Activated B cell treated with CpG ODN at 0.5 μM for 24 hours (primary cell): ENCODE results near the gene CHRM2. TPM values are rescaled to one million over a fixed set of nuclear protein-coding genes. Genes with fewer than 3 reads are reported as not detected.

ENCODE experiments used
- ATAC-seq: fragments of 200-7000 bp; cut with Tn5 transposase; one replicate; pipeline ENCODE4 v1.10.0; 2021; ENCODE audit warnings: low read depth, mild to moderate bottlenecking, moderate library complexity
- CTCF ChIA-PET: fragments of 350-600 bp; sonication (Branson Sonifier 250); formaldehyde crosslinking; loops from one replicate; lab custom pipeline; 2021; ENCODE audit warnings: antibody characterized with exemption; lab: Charles Lee
- POLR2A ChIA-PET: fragments of 350-600 bp; sonication (Branson Sonifier 250); formaldehyde crosslinking; loops from one replicate; lab custom pipeline; 2021; ENCODE audit warnings: antibody characterized with exemption; lab: Charles Lee
- DNase-seq: peaks from one replicate; pipeline ENCODE4 v3.0.0; 2022
- H3K27ac Mint-ChIP-seq: one replicate; pipeline ENCODE4 v1.8.0; 2020; ENCODE audit warnings: mixed read lengths
- H3K27me3 Mint-ChIP-seq: one replicate; pipeline ENCODE4 v1.8.0; 2021; ENCODE audit warnings: mixed read lengths
- H3K36me3 Mint-ChIP-seq: one replicate; pipeline ENCODE4 v1.8.0; 2021; ENCODE audit warnings: low read depth, mixed read lengths
- H3K4me1 Mint-ChIP-seq: one replicate; pipeline ENCODE4 v1.8.0; 2021; ENCODE audit warnings: mixed read lengths
- H3K4me3 Mint-ChIP-seq: one replicate; pipeline ENCODE4 v1.8.0; 2020; ENCODE audit warnings: mild to moderate bottlenecking, mixed read lengths
- H3K9me3 Mint-ChIP-seq: one replicate; pipeline ENCODE4 v1.8.0; 2020; ENCODE audit warnings: mixed read lengths
- intact Hi-C: fragments of 100-400 bp; cut with micrococcal nuclease; formaldehyde crosslinking; loops from one replicate; pipeline ENCODE4 v1.15.1; 2024
- total RNA-seq: library from RNA; stranded (reverse); gene quantifications from 2 replicates; pipeline ENCODE4 v1.2.3, GENCODE V29; 2022
- TF ChIP-seq, protein P1 (sequence below): fragments of 200-600 bp; IDR thresholded peaks from one replicate; pipeline ENCODE4 v1.8.0; 2022; ENCODE audit warnings: antibody characterized with exemption, mild to moderate bottlenecking

CHRM2 gene
- total RNA-seq, 1 donor from 2014 or later = not detected

DNA sequence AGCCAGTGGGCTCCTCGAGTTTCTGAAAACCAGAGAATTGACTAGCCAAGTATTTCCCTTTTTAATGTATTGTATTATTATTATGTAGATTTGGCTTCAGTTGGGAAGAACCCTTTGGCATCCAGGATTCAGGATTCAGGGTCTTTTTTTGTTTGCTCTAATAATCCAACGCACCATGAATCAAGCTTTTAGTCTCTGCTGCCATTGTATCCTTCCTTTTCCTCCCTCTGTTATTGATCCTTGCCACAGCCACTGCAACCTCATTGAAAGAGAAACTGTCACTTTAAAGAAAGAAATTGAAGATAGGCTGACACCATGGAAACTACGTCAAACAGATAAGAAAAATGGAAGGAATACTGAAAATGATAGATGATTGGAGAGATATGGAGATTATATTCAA lies 150.0 kb downstream of the CHRM2 start:
- H3K4me1 Mint-ChIP-seq = no peaks in the 10 kb centered on the region
- intact Hi-C loops = no loop called here
- H3K36me3 Mint-ChIP-seq = no peaks in the 10 kb centered on the region
- no peak for DNase-seq
- ATAC-seq = no peak
- POLR2A ChIA-PET = no interaction called here
- H3K27me3 Mint-ChIP-seq = no peaks in the 10 kb centered on the region
- no peak overlapping the region for H3K4me3 Mint-ChIP-seq
- CTCF ChIA-PET = no interaction called here
- peaks cover 3% of the 10 kb centered on the region for H3K9me3 Mint-ChIP-seq
- no peak overlapping the region for H3K27ac Mint-ChIP-seq
- TF ChIP-seq, protein P1, sequence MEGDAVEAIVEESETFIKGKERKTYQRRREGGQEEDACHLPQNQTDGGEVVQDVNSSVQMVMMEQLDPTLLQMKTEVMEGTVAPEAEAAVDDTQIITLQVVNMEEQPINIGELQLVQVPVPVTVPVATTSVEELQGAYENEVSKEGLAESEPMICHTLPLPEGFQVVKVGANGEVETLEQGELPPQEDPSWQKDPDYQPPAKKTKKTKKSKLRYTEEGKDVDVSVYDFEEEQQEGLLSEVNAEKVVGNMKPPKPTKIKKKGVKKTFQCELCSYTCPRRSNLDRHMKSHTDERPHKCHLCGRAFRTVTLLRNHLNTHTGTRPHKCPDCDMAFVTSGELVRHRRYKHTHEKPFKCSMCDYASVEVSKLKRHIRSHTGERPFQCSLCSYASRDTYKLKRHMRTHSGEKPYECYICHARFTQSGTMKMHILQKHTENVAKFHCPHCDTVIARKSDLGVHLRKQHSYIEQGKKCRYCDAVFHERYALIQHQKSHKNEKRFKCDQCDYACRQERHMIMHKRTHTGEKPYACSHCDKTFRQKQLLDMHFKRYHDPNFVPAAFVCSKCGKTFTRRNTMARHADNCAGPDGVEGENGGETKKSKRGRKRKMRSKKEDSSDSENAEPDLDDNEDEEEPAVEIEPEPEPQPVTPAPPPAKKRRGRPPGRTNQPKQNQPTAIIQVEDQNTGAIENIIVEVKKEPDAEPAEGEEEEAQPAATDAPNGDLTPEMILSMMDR = no peak

DNA sequence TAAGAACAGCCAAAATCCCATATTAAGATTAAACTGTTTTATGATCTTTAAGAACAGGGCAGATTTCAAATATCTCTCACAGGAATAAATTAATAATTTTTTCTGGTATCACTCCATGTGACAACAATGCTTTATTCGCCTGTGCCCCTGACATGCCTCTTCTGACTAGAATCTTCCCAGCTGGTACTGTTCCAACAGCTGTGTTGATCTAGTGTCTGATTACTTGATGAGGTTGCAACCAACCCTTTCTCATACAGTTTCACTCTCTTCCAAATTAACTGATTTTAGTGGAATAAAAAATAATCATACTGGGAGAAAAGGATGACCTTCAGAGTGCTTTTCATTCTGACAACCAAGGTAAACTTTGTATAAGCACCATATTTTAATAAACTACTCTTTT lies 151.9 kb downstream of the CHRM2 start:
- no peaks in the 10 kb centered on the region for H3K4me1 Mint-ChIP-seq
- H3K36me3 Mint-ChIP-seq = no peaks in the 10 kb centered on the region
- intact Hi-C loops = no loop called here
- DNase-seq = no peak
- no peak for ATAC-seq
- H3K9me3 Mint-ChIP-seq = peaks cover 3% of the 10 kb centered on the region
- TF ChIP-seq, protein P1 = no peak
- POLR2A ChIA-PET = no interaction called here
- H3K27ac Mint-ChIP-seq = no peak overlapping the region
- H3K4me3 Mint-ChIP-seq = no peak overlapping the region
- H3K27me3 Mint-ChIP-seq = no peaks in the 10 kb centered on the region
- CTCF ChIA-PET = no interaction called here

DNA sequence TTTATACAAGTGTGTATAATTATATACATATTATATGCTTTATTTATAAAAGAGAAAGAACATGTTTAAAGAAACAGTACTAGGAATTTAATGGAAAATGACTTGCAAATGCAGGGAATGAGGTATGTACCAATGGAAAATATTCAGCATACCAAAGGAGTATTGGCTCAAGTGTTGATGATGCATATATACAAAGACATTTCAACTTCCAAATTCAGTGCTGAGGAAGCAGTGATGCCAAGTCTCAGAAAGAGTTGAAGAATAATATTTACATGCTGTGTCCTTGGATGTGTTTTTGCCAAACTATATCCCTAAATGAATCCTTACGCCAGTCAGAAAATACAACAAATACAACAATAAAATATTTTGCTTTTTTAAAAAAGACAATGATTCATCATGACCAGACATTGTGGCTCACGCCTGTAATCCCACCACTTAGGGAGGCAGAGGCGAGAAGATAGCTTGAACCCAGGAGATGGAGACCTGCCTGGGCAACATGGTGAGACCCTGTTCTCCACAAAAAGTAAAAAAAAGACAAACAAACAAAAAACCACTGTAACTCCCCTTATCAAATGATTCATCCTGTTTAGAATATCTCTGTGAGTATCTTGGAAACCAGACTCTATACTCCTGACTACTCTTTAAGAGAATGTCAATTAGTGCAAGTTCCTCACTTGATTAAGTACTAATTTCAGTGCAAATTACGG lies 157.2 kb downstream of the CHRM2 start:
- no peak for DNase-seq
- no peak overlapping the region for H3K27ac Mint-ChIP-seq

DNA sequence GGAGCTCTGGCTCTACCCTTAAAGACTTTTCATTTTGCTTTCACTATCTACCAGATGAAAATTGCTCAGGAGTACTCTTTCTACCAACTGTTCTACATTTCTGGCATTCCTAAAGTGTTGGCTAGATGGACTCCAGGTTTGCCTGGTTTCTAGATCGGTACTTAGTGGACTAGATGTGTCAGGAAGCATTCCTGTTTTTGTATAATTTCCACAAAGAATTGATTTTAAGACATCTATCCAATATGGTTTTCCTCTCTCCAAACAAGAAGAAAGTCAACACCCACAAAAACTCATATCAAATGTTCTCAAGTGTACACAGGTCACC lies 157.7 kb downstream of the CHRM2 start:
- Mint-ChIP-seq H3K9me3 (peaks cover 3% of the 10 kb centered on the region), H3K27me3 (no peaks in the 10 kb centered on the region), H3K27ac (no peak overlapping the region), H3K4me3 (no peak overlapping the region), H3K4me1 (no peaks in the 10 kb centered on the region), H3K36me3 (no peaks in the 10 kb centered on the region)
- ChIA-PET POLR2A (no interaction called here), CTCF (no interaction called here)
- no peak for DNase-seq
- intact Hi-C loops = no loop called here
- ATAC-seq = no peak
- TF ChIP-seq, protein P1 = no peak

More for the DNA sequence above, 157.2 kb downstream of the CHRM2 start:
- Mint-ChIP-seq H3K36me3 (no peaks in the 10 kb centered on the region), H3K4me1 (no peaks in the 10 kb centered on the region), H3K27me3 (no peaks in the 10 kb centered on the region), H3K9me3 (no peaks in the 10 kb centered on the region), H3K4me3 (no peak overlapping the region)
- ChIA-PET POLR2A (no interaction called here), CTCF (no interaction called here)
- TF ChIP-seq, protein P1 = no peak
- ATAC-seq = no peak
- intact Hi-C loops = no loop called here

DNA sequence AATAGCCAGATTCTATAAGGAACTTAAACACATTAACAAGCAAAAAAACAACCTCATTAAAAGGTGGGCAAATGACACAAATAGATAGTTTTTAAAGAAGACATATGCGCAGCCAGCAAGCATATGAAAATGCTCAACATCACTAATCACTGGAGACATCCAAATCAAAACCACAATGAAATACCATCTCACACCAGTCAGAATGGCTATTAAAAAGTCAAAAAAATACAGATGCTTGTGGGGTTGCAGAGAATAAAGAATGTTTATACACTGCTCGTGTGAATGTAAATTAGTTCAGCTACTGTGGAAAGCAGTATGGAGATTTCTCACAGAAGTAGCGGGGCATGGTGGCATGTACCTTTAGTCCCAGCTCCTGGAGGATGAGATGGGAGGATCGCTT lies 164.0 kb downstream of the CHRM2 start:
- H3K27me3 Mint-ChIP-seq = no peaks in the 10 kb centered on the region
- no peaks in the 10 kb centered on the region for H3K4me1 Mint-ChIP-seq
- no peak for ATAC-seq
- H3K36me3 Mint-ChIP-seq = no peaks in the 10 kb centered on the region
- ChIA-PET POLR2A (no interaction called here), CTCF (no interaction called here)
- TF ChIP-seq, protein P1 = no peak
- DNase-seq = no peak
- H3K27ac Mint-ChIP-seq = no peak overlapping the region
- H3K4me3 Mint-ChIP-seq = no peak overlapping the region
- intact Hi-C loops = no loop called here
- H3K9me3 Mint-ChIP-seq = peaks cover 7% of the 10 kb centered on the region
